NCI-H187 (cell line): ENCODE results near the gene OTUD5.
A peak's percentile ranks its signal among the peaks of the same experiment; 100 is the strongest.
"Not testable (repeated sequence)": the region's sequence is repeated elsewhere in the genome, so short reads cannot be mapped to it uniquely, and the experiment has no call there.

Experiments used
- DNase-seq, 2 experiments: peaks; one replicate each; lab custom pipeline; 2025; lab: John Stamatoyannopoulos, UW

OTUD5 gene, protein sequence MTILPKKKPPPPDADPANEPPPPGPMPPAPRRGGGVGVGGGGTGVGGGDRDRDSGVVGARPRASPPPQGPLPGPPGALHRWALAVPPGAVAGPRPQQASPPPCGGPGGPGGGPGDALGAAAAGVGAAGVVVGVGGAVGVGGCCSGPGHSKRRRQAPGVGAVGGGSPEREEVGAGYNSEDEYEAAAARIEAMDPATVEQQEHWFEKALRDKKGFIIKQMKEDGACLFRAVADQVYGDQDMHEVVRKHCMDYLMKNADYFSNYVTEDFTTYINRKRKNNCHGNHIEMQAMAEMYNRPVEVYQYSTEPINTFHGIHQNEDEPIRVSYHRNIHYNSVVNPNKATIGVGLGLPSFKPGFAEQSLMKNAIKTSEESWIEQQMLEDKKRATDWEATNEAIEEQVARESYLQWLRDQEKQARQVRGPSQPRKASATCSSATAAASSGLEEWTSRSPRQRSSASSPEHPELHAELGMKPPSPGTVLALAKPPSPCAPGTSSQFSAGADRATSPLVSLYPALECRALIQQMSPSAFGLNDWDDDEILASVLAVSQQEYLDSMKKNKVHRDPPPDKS

DNA sequence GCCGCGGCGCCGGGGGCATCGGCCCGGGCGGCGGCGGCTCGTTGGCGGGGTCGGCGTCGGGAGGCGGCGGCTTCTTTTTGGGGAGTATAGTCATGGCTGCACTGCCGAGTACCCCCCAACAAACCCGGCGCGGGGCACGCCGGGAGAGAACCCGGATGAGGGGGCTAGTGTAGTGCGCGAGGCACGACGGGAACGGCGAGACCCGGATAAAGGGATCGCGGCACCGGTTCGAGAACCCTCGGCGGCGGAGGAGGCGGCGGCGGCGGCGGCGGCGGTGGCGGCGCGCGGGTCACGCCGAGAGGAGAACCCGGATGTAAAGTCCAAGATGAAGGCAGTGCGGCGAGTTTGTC is at the start of gene OTUD5:
Gene OTUD5 (minus strand): TSS at position 131 of the 350 bp plus-strand sequence. CDS start 37 bp downstream, at position 94.
- peak; percentile 15 to 25 for DNase-seq

DNA sequence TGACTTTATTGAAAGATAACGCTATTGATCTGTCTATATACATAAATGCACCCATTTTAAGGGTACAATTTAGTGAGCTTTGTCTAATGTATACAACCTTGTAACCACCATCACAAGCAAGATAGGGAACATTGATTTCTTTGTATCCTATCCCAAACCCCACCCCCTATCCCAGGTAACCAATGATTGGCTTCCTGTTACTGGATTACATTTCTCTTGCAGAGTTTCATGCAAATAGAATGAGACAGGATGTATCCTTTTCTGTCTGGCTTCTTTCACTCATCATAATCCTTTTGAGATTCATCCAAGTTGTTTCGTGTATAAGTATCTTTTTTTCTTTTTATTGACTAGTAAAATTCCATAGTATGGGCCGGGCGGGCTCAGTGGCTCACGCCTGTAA is 46.3 kb upstream of the OTUD5 start:
- DNase-seq, result no peak

DNA sequence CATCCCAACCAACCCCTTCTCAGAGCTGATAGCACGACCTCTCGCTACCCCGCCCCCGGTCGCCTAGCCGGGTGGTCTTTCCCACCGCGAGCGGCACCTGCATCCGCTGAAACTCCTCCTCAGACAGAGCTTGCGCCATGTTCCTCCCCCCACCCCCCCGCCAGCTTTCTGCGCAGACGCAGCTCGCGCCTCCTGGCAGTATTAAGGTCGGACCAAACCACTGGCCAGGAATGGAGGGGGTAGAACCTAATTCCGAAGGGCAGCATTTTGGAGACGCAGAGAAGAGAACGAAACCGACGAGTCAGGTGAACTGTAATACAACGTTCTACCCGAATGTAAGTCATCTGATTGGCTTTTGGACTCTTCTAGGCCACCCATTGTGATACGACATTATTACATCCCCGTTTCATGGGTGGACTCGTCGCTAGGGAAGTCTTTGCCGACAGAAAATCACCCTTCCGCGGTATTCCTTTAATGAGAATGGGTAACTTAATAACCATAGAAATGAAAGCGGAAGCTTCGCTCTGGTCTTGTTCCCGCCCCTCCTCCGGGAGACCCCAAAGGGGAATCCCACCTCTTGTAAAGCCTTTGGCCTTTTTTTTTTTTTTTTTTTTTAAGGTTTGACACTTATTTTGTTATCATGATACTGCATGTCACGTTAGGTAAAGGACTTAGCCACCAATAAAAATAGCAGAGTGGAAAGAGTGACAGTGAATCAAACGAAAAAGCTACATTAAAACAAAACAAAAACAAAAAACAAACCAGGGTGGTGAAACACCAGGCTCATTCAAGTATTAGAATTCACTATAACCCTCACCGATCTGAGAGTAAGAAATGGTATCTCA is 44.9 kb upstream of the OTUD5 start, which contains the start of gene GRIPAP1:
Gene GRIPAP1 (minus strand): TSS at position 174 of the 845 bp plus-strand sequence. CDS start 35 bp downstream, at position 139.
- DNase-seq, result peak; percentile 31 to 57

DNA sequence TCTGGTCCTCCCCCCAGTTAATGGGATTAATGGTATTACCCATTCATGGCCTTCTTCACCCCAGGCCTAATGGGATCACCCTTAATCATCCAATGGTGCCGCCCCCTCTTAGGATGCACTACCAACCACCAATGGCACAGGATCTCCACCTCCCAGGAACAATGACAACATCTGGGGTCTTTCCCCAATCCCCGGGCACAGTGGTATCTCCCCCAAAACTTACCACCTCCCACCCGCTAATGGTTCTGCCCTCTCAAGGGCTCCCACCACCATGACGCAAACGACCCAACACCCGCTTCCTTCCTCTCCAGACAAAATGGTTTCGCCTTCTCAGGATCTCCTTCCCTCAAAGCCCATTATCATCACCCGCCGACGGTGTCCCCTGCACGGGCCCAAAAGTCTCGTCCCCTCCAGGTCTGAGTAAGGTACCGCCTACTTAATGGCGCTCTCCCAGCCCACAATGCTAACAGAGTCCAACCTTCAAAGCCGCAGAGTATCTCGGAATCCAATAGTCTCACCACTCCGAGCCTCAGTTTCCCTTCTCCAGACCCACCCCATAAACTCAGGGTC is 44.2 kb upstream of the OTUD5 start:
- no peak for DNase-seq

DNA sequence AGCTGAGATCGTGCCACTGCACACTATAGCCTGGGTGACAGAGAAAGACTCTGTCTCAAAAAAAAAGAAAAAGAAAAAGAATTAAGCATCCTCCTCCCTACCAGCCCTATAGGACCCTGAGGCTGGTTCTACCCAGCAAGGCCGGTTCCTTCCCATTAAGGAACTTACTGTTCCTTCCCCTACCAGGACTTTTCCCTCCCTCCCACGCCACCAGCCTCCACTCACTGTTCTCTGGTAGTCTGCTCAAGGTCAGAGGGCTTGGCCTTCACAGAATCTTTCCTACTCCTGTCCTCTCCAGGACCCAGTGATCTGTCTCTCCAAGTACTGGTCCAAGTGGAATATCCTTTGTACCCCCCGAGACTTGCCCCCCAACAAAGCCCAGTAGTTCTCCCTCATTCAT is 43.2 kb upstream of the OTUD5 start:
- no peak for DNase-seq

DNA sequence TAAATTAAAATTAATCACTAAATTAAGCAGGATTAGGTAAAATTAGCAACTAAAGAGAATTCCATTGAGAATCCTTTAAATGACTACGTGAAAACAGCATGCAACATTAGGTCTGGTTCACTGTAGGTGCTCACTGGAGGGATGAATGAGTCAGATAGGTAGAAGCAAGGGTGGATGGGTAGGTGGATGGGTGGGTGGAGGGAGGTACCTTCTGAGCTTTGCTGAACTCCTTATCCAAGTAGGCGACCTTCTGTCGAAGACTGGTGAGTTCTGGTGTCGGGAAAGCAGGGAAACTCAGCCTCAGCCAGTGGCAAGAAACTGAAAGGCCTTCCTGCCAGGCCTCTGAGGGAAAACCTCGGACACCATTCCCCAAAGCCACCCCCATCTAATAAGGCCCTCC is 41.6 kb upstream of the OTUD5 start:
- DNase-seq, result no peak

DNA sequence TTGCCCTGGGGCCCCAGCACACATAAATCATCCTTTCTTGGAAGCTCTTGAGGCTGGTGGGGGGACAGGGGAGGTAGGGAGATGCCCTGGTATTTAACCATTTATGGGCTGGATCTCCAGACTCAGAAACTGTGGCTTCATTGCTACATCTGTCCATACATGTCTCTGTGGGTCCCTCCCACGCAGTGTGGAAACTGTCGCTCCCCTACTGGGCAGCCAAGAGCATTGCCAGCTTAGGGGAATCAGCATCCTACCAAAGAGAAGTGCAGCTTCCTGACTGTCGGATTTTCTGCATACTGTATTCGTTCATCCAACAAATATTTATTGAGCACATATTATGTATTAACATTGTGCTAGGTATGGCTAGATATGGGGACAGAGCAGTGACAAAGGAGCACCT is 41.0 kb upstream of the OTUD5 start:
- DNase-seq, result no peak

DNA sequence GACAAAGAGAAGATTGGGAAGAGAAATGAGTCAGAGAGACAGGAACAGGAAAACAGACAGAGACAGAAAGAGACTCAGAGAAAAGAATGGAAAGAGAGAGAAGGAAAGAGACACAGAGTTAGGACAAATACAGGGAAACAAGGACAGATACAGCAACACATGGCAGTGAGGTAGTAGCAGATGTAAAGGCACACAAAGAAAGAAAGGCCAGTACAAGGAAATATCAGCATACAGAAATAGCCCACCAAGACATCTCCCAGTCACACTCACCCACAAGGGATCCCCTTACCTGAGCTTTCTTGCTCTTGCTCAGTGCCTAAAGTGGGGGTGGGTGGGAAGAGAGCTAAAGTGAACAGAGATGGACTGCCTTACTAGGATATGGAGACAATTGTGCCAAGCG is 40.5 kb upstream of the OTUD5 start:
- no peak for DNase-seq

DNA sequence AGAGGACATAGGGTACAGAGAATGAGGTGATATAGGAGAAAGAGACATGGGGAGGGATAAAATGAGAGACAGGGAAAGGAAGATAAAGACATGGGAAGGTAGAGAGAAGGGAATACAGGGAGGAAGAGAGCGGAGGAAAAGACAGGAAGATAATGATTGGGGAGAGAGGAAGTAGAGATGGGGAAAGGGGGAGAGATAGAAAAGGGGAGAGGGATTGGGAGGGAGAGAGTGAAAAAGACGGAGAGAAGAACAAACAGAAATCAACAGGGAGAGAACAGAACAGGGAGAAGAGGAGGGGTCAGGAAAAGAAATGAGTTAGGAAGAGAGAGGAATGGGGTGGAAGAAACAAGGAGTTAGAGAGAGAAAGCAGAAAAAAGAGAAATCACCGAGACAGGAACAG is 40.0 kb upstream of the OTUD5 start:
- no peak for DNase-seq

DNA sequence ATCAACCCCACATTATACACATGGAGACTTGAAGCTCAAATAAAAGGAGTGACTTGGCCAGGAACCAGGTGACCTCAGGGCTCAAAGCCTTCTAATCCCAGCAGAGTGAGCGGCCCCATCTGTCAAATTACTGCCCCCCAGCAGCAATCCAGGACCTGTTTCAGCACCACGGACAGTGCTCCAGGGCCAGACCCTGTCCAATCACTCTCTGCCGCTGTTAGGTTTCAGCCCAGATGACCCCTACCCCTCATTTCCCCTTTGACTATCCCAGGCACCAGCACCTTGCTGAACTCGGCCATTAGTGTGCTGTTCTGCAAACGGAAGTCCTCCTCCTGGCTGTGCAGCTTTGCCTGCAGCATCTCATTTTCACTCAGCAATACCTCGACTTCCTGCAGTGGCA is 39.6 kb upstream of the OTUD5 start:
- no peak for DNase-seq

DNA sequence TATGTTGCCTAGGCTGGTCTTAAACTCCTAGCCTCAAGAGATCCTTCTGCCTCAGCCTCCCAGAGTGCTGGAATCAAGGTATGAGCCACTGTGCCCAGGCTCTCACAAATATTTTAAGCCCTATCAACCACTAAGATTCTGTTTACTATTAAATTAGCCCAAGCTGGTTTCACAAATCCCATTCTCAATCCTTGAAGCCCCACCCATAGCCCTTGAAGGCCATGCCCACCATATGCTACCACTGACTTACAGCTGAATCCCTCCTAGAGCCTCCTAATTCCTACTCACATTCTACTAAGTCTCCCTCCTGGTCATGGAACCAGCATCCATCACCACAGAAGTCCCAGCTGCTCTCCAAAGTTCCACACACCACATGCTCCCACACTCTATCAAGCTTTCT is 34.9 kb upstream of the OTUD5 start:
- no peak for DNase-seq

DNA sequence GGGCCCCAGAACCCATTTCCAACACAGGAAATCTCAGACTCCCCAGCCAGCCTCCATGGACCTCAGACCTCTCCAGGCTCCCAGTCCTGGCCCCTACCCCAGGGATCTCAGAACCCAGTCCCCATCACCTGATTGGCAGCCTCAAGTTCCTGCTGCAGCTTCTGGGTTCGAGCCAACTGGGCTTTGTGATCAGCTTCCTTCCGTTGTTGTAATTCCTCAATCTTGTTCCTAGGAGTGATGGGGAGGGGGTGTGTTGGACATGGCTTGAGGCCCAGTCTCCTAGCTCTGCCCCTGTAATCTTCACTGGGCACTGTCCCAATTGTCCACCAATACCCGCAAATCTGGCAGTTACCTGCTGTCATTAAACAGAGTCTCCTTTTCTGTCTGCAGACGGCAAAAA is 32.1 kb upstream of the OTUD5 start:
- DNase-seq, result no peak

DNA sequence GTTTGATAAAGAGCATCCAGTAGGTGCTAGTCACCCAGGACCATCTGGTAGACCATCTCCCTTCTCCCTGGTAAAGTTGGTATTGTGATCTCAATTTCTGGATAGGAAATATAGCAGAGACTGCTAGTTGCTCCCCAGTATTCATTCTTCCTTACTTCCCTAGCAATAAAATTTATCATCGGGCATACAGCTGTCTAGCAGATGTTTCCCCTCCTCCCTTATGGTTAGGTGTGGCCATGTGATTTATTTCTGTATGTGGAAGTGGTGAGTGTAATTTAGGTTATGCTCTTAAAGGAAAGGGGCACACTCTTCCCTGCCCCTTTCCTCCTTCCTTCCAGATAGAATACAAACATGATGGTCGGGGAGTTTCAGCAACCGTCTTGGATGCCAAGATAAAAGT is 26.5 kb upstream of the OTUD5 start:
- DNase-seq, result no peak

DNA sequence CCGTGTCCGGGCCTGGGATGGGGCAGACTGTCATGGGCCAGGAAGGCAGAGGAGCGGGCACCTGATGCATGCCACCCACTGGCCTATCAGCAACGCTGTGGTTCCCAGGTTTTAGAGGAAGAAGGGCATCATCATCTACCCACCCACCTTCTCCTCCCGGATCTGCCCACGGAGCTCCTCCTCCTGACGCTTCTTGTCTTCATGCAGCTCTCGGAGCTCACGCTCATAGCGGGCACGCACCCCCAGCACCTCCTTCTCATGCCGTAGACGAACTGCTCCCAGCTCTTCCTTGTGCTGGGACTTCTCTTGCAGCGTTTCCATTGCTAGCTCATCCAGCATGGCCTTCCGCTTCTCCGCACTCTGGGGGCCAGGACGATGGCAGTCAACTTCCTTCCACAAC is 25.7 kb upstream of the OTUD5 start:
- no peak for DNase-seq

DNA sequence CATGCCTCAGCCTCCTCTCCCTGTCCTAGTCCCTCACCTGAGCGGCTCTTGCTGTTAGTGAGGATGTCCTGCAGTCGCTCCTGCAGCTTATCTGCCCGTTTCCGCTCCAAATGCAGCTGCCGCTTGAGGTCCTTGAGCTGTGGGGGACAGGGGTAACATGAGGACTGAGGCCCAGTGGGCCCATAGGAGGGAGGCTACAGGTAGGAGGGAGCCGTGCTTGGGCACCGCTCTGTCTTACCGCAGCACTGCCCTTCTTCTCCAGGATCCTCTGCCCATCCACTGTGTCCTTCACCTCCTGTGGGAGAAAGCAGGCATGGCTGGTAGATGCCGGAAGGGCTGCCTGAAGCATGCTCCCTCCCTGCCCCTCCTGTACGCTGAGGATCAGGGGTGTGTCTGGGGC is 23.8 kb upstream of the OTUD5 start:
- DNase-seq, result no peak

DNA sequence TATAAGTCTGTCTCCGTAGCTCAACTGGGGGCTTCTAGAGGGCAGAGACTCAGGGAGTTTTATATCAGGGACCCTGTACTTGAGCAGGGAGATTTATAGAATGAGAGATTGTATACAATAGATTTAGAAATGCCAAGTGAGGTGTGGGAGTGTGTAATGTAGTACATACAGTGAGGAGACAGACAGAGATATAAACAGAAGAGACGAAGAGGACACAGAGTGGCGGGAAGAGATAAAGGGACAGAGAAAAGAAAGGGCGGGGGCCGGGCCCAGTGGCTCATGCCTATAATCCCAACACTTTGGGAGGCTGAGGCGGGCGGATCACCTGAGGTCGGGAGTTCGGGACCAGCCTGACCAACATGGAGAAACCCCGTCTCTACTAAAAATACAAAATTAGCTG is 22.9 kb upstream of the OTUD5 start:
- DNase-seq, result not testable (repeated sequence)

DNA sequence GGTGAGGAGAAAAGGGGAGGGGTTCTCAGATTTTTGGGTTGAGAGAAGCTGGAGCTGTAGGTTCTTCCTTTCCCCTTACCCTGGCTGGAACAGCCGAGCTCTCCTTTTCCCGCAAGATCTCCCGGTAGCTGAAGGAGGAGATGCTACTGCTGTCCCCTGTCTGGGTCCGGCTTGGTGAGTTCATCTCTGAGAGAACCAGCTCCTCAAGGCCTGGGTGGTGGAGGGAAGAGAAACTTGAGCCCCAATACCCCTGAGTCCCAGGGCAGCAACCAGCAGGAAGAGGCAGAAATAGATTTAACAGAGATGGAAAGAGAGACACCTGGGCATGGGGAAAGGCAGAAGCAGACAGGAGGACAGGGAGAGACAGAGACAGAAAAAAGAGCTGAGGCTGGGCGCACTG is 20.8 kb upstream of the OTUD5 start:
- no peak for DNase-seq

DNA sequence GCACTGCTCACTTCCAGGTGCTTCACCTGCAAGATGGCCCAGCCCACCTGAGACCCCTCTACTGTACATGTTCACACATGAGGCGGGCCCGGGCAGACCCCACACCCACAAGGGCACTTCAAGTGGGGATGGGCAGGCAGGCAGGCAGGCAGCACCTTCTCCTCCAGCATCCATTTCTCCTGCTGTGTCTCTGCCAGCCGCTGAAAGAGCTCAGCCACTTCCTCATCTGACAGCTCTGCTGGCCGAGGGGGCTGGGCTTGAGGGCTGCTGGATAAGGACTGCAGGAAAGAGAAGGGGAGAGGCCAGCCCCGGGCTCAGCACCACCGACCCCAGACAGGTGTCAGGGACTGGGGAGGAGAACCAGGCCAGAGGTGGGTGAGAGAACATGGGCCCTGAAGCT is 18.7 kb upstream of the OTUD5 start:
- DNase-seq, result no peak

DNA sequence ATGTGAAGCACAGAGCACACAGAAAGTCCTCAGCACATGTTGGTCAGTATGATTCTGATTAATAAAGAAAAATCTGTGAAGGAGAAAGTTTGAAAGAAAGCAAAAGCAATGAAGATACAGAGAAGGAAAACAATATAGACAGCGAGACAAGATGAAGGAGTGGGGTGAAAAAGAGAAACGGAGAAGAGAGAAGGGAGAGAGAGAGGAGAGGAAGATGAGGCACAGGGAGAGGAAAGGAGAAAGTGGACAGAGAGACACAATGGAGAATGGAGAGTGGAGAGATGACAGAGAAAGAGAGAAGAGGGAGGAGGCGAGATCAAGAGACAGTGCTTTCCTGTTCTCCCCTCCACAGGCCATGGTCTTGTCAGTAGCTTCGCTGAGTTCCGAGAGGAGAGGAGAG is 18.1 kb upstream of the OTUD5 start:
- DNase-seq, result no peak

DNA sequence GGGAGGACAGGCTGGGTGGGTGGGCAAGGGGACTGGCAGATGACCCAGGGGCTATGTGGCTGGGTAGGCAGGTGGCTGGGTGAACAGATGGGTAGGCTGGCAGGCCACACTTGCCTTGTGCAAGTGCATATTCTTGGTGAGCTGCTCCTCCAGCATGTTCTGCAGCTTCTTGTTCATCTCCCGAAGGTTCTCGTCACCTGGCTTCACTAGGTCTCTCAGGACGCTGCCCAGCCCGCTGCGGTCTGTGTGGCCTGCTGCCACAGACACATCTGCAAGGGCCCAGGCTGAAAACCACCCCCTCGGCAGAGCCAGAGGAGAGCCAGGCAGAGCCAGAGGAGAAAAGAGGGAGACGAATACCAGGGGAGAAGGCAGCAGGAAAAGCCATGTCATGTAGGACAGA is 17.6 kb upstream of the OTUD5 start:
- DNase-seq, result no peak

DNA sequence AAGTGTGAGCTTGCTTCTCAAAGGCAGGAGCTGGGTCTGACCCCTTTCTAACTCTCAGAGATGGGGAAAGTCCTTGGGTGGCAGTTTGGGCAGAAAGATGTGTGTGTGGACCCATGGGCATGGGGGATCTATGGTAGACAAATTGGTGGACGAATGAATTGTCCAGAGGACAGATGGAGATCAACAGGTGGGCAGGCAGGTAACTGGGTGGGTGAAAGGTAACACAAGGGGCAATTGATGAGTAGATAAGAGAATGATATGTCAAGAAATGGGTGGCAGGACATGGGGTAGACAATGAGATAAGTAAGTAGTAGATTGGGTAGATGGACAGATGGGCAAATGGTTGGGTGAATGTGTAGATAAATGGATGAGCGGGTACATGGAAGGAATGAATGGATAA is 17.2 kb upstream of the OTUD5 start:
- DNase-seq, result no peak

DNA sequence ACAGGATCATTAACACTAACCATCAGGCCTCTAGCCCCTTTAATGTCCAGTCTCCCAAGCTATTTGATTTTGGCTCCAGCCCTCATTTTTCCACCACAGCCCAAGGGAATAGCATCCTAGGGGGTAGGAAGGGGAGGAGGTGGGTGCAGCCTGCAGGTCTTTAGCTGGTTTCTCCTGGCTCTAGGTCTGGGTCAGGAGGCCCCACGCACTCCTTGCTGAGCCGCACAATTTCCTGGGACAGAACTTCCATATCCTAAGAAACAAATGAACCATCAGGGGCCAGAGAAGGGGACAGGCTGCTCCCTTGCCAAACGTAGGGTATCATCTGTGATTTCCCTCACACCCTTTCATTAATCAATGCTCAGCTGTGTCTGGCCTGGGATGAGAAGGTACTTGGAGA is 16.6 kb upstream of the OTUD5 start:
- no peak for DNase-seq
